ENCODE results near the gene PTPN23.
A peak's percentile ranks its signal among the peaks of the same experiment; 100 is the strongest.

Gene PTPN23

DNA sequence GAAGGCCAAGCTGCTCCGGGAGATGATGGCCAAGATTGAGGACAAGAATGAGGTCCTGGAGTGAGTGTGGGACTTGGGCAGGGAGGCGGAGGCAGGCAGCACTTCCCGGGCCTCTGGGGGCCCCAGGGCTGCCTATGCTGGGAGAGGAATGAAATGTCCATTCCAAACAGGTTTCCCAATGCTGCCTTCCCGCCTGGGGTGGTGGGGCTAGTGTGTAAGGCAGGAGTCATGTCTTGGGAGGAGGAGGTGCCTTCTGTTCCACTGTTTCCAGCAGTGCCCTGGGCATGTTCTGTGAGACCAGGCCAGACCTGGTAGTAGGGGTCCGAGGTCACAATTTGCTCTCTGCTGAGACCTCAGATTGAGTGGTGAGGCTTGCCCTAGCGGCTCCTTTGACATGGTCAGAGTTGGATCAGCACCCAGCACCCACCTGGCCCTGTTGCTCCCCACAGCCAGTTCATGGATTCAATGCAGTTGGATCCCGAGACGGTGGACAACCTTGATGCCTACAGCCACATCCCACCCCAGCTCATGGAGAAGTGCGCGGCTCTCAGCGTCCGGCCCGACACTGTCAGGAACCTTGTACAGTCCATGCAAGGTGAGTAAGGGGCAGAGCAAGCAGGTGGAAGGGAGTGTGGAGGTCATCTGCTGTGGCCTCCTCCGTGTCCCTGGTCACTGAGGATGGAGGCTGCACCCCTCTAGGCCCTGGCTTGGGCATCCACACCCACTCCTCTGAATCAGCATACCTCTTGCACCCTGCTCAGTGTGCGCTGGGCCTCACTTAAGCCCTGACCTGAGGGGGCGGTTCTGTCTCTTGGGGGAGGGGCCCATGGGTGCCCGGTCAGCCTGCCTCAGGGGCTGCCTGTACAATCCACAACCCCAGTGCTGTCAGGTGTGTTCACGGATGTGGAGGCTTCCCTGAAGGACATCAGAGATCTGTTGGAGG, 27.3 kb downstream of the PTPN23 start:
- DNase-seq, result no peak

DNA sequence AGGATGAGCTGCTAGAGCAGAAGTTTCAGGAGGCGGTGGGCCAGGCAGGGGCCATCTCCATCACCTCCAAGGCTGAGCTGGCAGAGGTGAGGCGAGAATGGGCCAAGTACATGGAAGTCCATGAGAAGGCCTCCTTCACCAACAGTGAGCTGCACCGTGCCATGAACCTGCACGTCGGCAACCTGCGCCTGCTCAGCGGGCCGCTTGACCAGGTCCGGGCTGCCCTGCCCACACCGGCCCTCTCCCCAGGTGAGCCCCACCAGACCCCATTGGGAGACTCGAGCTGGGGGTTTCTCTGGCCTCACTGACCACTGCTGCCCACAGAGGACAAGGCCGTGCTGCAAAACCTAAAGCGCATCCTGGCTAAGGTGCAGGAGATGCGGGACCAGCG, 28.0 kb downstream of the PTPN23 start:
- DNase-seq, result no peak

DNA sequence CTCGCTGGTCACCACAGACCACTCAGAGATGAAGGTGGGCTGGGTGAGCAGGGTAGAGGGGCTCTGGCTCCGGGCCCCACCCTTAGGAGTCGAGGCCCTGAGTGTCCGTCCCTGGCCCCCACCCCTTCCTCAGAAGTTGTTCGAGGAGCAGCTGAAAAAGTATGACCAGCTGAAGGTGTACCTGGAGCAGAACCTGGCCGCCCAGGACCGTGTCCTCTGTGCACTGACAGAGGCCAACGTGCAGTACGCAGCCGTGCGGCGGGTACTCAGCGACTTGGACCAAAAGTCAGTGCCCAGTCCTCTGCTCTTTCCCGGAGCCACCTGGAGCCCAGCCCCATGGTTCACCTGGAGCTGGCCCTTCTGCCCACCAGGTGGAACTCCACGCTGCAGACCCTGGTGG, 28.5 kb downstream of the PTPN23 start:
- no peak for DNase-seq

DNA sequence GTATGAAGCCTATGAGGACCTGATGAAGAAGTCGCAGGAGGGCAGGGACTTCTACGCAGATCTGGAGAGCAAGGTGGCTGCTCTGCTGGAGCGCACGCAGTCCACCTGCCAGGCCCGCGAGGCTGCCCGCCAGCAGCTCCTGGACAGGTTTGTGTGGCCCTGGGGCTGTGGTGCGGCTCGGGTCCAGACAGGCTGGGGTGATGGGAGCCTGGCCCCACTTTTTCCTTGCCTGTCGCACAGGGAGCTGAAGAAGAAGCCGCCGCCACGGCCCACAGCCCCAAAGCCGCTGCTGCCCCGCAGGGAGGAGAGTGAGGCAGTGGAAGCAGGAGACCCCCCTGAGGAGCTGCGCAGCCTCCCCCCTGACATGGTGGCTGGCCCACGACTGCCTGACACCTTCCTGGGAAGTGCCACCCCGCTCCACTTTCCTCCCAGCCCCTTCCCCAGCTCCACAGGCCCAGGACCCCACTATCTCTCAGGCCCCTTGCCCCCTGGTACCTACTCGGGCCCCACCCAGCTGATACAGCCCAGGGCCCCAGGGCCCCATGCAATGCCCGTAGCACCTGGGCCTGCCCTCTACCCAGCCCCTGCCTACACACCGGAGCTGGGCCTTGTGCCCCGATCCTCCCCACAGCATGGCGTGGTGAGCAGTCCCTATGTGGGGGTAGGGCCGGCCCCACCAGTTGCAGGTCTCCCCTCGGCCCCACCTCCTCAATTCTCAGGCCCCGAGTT, 29.0 kb downstream of the PTPN23 start:
- DNase-seq, result no peak

DNA sequence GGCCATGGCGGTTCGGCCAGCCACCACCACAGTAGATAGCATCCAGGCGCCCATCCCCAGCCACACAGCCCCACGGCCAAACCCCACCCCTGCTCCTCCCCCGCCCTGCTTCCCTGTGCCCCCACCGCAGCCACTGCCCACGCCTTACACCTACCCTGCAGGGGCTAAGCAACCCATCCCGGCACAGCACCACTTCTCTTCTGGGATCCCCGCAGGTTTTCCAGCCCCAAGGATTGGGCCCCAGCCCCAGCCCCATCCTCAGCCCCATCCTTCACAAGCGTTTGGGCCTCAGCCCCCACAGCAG, 29.5 kb downstream of the PTPN23 start:
- DNase-seq, result no peak

DNA sequence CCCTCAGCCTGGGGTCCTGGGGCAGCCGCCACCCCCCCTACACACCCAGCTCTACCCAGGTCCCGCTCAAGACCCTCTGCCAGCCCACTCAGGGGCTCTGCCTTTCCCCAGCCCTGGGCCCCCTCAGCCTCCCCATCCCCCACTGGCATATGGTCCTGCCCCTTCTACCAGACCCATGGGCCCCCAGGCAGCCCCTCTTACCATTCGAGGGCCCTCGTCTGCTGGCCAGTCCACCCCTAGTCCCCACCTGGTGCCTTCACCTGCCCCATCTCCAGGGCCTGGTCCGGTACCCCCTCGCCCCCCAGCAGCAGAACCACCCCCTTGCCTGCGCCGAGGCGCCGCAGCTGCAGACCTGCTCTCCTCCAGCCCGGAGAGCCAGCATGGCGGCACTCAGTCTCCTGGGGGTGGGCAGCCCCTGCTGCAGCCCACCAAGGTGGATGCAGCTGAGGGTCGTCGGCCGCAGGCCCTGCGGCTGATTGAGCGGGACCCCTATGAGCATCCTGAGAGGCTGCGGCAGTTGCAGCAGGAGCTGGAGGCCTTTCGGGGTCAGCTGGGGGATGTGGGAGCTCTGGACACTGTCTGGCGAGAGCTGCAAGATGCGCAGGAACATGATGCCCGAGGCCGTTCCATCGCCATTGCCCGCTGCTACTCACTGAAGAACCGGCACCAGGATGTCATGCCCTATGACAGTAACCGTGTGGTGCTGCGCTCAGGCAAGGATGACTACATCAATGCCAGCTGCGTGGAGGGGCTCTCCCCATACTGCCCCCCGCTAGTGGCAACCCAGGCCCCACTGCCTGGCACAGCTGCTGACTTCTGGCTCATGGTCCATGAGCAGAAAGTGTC, 30.2 kb downstream of the PTPN23 start:
- peak; percentile 34 for DNase-seq

DNA sequence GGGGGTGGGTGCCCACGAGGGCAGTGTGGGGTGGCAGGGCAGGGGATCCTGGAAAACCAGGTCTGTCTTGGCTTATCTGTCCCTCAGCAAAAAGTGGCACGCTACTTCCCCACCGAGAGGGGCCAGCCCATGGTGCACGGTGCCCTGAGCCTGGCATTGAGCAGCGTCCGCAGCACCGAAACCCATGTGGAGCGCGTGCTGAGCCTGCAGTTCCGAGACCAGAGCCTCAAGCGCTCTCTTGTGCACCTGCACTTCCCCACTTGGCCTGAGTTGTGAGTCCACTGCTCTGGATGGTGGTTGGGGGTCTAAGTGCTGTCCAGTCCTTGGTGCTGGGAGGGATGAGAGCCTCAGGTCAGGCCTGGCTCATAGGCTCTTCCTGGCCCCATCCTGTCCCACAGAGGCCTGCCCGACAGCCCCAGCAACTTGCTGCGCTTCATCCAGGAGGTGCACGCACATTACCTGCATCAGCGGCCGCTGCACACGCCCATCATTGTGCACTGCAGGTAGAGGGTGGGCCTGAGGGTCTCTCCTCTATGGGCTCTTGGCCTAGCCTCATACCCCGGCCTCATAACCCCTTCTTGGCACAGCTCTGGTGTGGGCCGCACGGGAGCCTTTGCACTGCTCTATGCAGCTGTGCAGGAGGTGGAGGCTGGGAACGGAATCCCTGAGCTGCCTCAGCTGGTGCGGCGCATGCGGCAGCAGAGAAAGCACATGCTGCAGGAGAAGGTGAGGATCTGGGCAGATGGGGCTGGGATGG, 31.1 kb downstream of the PTPN23 start:
- peak; percentile 34 for DNase-seq

DNA sequence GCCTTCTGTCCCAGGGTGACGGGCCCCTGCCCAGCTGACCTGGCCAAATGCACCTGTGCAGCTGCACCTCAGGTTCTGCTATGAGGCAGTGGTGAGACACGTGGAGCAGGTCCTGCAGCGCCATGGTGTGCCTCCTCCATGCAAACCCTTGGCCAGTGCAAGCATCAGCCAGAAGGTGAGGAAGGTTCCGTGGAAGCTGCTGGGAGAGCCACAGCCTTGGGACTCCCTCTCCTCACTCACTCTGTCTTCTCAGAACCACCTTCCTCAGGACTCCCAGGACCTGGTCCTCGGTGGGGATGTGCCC, 31.6 kb downstream of the PTPN23 start:
- no peak for DNase-seq

DNA sequence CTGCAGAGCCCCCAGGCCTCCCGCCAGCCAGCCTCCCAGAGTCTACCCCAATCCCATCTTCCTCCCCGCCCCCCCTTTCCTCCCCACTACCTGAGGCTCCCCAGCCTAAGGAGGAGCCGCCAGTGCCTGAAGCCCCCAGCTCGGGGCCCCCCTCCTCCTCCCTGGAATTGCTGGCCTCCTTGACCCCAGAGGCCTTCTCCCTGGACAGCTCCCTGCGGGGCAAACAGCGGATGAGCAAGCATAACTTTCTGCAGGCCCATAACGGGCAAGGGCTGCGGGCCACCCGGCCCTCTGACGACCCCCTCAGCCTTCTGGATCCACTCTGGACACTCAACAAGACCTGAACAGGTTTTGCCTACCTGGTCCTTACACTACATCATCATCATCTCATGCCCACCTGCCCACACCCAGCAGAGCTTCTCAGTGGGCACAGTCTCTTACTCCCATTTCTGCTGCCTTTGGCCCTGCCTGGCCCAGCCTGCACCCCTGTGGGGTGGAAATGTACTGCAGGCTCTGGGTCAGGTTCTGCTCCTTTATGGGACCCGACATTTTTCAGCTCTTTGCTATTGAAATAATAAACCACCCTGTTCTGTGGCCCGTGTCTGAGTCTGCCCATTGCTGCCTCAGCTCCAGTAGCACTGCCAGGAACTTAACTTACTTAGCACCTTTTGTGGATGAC, 32.2 kb downstream of the PTPN23 start:
- peak; percentile 31 for DNase-seq

DNA sequence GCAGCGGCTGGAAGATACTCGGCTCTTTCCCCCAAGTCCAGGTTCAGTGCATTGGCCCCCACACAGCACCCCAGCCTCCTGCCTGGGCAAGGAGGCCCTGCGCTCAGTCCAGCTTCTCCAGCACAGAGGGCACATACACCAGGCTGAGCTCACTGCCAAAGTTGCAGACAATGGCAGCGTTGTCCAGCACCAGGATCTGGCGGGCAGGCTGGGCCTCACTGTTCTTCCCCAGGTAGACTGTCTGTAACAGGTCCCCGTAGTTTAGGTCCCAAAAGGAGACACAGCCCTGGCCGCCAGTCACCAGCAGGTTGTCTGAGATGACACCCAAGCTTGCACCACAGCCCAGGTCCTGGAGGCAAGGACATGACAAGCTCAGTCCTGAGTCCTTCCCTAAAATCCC, 32.9 kb downstream of the PTPN23 start:
- DNase-seq, result peak; percentile 33

DNA sequence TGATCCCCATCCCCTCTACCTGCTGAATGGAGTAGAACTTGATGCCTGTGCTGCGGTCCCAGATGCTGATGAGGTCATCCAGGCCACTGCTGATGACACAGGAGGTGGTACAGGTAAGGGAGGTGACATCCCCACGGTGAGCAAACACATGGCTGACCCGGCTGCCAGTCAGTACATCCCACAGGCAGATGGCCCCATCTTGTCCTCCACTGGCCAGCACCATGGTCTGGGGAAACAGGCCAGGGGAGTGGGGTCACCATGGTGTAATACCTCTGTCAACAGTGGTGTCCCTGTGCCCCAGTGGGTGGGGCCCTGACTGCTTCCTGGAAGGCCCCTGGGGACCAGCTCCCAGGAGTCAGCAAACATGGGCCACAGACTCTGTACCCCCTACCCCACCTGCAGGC, 33.3 kb downstream of the PTPN23 start:
- DNase-seq, result peak; percentile 38

DNA sequence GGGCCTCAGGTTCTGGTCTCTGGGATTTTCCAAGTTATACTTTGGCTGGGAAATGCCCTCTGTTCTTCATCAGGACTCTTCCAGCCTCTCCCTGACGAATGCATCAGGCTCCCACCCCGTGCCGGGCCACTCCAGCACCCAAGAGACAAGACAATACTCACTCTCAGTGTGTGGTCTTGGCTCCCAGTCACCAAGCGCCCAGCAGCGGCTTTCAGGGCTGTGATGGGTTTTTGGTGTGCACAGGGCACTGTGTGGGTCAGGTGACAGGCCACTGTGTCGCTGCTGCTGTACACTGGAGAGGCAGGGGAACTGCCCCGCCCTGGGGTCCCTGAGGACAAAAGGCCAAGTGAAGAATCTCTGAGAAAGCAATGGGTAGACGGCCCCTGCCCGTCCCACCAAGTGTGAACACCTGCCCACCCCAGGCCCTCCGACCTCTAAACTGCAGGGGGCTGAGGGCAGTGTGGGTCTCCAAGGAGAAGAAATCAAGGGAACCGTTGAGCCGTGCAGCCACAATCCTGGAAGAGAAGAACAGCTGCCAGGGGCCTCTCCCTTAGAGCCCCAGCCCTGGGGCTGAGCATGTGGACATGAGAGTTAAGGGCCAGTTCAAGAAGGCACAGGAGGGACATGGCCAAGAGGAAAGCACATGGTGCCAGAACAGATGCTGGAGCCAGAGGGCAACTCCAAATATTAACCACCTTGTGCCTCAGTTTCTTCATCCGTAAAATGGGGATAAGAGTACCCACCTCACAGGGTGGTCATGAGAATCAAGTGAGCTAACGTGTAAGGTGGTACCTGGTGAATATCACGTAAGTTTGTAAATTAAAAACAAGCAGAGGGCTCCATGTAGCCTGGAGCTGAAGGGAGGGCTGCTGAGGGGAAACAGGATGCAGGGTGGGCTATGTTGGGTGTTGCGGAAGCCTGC, 34.1 kb downstream of the PTPN23 start:
- peak; percentile 35 for DNase-seq

DNA sequence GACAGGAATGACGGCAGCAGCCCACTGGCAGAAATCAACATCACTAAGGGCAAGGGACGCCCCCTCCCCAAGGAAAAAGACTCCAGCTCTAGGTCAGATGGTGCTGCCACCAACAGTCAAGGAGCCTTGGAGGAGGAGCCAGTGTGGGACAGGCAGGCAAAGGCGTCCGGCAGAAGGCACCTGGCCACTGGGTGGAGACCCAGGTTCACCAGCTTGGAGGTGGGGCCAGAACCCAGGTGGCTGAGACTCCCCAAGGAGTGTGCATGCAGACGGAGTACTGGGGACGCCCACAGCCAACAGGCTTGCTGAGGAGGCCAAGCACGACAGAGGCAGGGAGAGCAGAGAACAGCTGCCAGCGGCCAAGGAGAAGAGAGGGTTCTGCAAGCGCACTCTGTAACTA, 35.2 kb downstream of the PTPN23 start:
- DNase-seq, result peak; percentile 57

DNA sequence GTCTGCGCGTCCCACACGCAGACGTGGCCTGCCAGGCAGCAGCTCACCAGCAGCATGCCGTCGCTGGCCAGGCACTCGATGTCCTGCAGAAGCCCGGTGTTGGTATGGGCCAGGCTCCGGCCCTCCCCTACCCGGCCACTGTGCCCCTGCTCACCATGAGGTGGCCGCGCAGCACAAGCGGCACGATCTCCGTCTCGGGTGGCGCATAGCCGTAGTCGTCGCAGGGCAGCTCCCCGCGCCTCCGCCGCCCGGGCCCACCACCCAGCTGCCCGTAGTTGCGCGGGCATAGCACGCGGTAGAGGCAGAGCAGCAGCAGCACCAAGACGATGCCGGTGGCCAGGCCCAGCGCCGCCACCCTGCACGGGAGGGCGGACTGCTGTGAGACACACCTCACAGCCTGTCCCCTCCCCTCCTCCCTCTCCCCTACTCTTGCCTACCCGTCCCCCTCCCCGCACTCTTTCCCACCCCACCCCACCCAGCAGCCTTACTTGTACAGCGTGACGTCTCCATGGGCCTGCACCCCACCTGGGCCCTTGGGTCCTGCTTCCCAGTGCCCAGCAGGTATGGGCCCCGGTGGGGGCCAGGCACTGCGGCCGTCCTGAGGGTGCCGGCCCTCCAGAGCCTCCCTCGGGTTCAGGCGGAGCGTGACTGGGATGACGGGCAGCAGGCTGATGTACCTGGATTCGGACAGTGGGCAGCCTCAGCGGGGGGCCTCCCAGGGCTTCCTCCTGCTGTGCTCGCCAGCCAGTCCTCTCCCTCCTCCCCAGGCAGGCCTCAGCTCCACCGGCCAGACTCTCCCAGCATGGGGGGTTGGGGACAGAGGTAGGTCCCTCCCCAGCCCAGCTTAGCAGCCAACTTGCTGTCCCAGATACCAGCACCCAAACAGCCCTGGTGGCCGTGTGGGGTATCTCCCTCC, 37.6 kb downstream of the PTPN23 start:
- DNase-seq, result peak; percentile 75

DNA sequence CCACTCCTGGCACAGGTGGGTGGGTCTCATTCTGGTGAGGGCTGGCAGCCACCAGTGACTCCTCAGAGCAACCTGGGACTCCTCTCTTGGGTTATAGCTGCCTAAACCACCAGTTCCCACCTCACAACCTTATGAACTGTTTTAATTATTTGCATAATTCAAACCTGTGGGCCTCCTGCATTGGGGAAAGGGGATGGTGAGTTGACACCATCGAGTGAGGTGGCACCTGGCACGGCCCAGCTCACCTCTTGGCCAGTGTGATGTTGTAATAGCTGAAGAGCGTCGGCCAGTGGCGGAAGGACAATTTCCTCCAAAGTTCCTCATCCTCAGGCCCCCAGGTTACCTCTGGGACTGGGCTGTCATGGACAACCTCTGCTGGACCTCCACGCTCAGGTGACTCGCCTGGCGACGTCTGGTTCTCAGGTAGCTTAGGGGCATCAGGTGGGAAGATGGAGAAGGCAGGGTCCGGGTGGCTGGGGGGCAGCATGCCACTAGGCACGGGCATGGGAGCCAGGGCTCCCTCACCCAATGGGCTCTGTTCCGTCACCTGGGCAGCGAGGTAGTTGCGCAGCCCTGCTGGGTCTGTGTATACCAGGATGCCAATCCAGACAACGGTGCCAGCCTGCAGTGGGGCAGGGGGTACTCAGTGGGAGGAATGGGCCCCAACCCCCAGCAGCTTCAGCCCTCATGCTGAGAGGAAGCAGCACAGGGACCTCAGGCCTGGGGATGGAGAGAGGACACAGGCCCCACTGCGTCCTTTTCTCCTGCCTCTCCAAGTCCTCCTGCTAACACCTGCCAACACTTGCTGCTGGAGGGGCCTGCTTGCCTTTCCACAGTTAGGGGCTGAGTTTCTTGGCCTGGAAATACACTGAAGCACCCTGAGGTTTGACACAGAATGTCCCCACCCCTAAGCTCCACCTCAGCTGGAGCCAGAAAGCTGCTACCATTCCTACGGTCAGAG, 38.5 kb downstream of the PTPN23 start:
- no peak for DNase-seq

DNA sequence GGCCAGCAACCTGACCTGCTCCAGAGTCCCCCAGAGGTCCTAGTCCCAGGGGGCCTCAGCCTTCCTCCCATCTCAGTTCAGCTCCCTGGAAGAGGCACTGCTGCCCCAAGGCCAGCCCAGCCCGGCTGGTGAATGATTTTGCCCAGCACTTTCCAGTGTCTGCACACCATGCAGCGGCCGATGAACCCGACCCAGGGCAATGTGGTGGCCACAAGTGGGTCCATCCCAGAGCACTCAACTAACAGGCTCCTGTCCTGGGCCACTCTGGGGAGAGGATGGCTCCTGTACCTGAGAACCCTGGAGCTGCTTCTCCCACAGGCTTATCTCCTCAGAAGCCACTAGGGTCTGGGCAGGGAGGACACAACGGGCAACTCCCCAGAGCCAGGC, 39.2 kb downstream of the PTPN23 start:
- DNase-seq, result no peak

DNA sequence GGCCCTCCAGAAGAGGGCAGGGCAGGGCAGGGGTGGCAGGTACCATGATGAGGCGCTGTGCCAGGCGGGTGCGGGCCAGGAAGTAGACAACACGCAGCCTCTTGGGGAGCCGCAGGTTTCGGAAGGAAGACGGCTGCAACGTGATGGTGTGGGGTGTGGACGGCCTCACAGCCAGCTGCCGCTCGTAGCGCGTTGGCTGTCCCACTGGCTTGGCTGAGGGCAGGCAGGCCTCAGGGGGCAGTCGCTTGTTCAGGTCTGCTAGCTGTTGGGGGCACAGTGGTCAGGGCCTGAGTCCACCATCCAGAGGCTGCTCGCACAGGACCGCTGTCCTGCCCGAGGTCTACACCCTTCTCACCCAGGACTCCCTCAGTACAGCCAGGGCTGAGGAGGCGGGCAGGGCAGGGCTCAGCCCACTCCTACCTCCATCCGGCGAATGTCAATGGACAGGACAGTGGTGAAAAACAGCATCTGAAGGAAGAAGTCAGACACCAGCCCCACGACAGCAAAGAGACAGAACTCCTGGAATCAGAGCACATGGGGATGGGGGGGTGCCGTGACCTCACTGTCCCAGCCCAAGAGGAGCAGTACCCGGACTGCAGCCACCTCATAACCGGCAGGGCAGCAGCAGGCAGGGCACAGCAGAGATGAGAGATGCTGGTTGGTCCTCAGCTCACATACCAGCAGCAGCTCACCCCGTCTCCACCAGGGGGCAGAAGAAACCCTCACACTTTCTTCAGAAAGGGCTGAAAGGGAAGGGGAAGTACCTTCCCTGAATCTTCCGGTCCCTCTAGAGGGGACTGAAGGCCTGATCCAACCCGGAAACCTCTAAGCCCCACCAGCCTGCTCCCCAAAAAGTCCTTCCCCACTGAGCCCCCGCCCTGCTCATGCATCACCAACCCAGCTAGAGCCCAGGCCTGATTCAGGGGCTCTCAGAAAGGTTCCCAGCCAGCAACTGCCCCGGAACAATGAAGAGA, 40.0 kb downstream of the PTPN23 start:
- peak; percentile 91 for DNase-seq

All from 8988T (cell line).